KOPT-K1 (cell line): Measurements from ENCODE around the gene ST3GAL3.
A peak's percentile ranks its signal among the peaks of the same experiment; 100 is the strongest.

Experiments
- H3K27ac ChIP-seq: fragments of 200-600 bp; sonication (generic); 2 replicates; pipeline ENCODE4 v1.5.1; 2016; ENCODE audit warnings: antibody characterized with exemption, mild to moderate bottlenecking, low read depth, low read length; ENCODE audit not compliant: poor library complexity, severe bottlenecking
- H3K36me3 ChIP-seq: fragments of 200-600 bp; sonication (generic); 2 replicates; pipeline ENCODE4 v1.5.1; 2017; ENCODE audit warnings: antibody characterized with exemption, mild to moderate bottlenecking, low read length, moderate library complexity; ENCODE audit not compliant: insufficient read depth
- H3K9me3 ChIP-seq: fragments of 200-600 bp; sonication (generic); 2 replicates; pipeline ENCODE4 v1.5.1; 2017; ENCODE audit warnings: antibody characterized with exemption, low read length, mild to moderate bottlenecking; ENCODE audit not compliant: insufficient read depth, poor library complexity, severe bottlenecking

Gene ST3GAL3

DNA sequence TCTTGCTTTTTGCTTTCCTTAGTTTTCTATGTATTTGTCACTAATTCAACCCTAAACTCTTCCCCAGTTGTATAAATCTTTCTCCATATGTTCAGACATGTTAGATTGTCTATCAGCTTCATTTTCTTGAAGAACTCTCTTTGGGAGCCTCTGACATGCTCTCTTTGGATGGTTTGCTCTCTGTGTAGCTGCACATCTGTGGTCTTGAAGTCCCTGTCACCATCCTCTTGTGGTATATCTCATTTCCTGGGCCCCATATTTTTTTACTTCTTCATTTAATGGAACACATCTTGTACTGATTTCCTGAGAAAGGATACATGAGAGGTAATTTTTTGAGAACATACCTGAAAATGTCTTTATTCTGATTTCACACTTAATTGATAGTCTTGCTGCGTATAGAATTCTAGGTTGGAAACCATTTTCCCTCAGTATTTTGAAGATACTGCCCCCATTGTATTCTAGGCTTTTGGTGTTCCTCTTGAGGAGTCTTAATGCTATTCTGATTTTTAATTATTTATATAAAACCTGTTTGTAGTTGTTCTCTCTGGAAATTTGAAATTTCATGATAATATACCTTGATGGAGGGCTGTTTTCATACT lies 72.6 kb downstream of the ST3GAL3 start:
- 0 out of 2 replicates have a peak, but pooled peaks cover 5% of the 10 kb centered on the region for H3K36me3 ChIP-seq
- peaks cover 15% of the 10 kb centered on the region for H3K9me3 ChIP-seq
- peak overlapping the region; percentile 69 for H3K27ac ChIP-seq

DNA sequence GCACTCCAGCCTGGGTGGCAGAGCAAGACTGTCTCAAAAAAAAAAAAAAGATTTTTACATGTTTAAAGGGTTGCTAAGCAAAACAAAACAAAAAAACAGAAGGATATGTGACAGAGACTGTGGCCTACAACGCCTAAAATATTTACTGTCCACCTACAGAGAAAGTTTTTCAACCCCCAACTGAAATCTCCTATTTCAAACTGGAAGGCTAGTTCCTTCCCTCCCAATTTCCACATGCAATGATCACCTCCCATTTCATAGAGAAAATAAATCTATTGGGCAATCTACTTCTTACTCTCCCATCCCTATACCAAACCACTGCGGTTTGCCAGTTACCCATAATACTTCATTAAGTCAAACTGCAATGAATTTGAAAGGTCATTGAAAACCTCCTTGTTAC lies 74.2 kb downstream of the ST3GAL3 start:
- peaks cover 15% of the 10 kb centered on the region for H3K9me3 ChIP-seq
- no peaks in the 10 kb centered on the region for H3K36me3 ChIP-seq
- no peak overlapping the region for H3K27ac ChIP-seq

DNA sequence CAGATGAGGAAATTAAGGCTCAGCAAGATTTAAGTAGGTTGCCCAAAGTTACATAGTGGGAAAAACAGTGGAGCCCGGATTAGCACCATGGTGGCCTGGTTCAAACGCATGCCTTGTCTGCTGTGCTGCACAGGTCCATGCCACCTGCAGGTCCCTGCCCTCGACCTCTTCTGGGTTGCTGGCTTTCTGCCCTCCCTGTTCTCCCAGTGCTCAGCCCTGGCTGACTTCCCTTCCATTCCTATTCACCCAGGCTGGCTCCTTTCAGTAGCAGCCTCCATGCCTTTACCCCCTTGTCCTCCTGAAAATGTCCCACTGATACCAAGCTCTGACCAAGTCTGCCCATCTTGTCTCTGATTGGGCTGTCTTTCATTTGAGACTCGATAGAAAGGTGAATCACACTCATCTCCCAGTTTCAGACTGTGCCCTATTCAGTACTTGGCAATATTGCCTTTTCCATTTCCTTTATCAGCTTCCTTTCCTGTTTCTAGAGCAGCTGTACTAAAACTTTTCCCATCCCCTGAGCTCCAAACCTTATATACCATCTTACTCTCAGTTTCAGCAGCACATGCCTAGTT lies 75.8 kb downstream of the ST3GAL3 start:
- Histone ChIP-seq H3K36me3 (no peaks in the 10 kb centered on the region), H3K27ac (peak overlapping the region; percentile 0), H3K9me3 (peaks cover 15% of the 10 kb centered on the region)

DNA sequence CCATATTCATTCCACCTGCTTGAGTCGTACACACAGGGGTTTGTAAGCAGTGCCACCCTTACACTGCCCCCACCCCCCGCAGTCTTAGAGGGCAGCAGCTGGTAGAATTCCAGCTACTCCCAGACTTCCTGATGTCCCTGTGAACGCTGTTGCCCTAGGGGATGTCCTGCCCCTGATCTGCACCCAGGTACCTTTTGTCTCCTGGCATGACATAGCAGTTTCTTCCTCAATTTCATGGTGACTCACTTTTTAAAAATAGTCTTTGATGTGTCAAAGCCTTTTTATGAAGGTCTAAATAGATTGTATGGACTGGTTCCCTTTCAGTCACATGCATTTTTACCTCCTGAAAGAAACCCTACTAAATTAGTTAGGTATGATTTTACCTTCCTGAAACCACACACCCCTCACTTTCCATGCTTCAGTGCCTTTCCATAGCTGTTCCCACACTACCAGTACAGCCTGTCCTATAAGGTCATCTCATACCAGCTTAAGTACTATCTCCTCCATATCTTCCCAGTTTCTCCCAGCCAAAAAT lies 76.4 kb downstream of the ST3GAL3 start:
- peaks cover 15% of the 10 kb centered on the region for H3K9me3 ChIP-seq
- H3K36me3 ChIP-seq, result no peaks in the 10 kb centered on the region
- peak overlapping the region; percentile 0 for H3K27ac ChIP-seq

DNA sequence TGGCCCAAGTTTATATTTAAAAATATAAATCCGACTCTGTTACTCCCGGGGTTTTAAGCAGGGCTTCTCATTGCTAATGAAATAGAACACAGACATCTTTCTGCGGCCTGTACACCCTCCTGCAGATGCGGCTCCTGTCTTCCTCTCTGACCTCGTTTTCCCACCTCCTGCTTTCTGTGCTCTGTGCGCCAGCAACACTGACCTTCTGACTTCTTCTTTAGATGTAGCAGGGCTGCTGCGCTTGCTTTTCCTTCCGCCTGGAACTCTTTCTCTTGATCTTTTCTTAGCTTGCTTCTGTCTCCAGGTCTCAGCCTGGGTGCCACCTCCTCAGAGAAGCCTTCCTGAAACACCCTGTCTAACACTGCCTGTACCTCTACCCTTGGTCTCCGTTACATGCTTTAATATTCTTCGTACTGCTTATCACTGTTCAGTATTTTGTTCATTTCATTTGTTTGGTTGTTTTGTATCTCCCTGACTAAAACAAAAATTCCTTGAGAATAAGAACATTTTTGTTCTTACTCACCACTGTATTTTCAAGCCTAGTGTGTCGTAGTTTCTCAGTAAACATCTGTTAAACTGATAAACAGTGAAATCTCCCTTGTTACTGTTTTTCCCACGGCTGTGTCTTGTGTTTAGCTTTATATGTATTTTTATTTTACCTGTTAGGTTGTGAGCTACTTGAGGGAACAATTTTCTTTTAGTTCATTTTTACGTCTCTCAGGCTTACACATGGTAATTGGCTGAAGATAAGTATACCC lies 79.0 kb downstream of the ST3GAL3 start:
- H3K36me3 ChIP-seq, result no peaks in the 10 kb centered on the region
- no peak overlapping the region for H3K27ac ChIP-seq
- H3K9me3 ChIP-seq, result no peaks in the 10 kb centered on the region

DNA sequence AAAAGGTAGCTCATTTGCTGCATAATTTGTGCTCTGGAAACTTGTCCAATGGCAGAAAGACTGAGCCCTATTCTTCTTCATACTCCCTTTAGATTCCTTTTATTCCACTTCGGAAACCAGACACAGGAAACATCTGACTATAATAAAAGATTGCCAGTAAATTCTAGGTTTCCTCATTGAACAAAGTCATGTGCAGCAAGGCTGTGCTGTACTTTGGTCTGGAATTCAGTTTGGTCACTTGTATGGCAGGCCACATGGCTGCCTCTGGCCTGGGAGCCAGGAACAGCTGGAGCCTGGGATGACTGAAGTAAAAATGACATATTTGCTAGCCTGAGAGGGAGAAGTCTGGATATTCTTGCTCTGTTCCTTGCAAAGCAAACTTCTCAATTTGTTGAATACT lies 79.6 kb downstream of the ST3GAL3 start:
- H3K9me3 ChIP-seq, result no peaks in the 10 kb centered on the region
- no peak overlapping the region for H3K27ac ChIP-seq
- no peaks in the 10 kb centered on the region for H3K36me3 ChIP-seq

DNA sequence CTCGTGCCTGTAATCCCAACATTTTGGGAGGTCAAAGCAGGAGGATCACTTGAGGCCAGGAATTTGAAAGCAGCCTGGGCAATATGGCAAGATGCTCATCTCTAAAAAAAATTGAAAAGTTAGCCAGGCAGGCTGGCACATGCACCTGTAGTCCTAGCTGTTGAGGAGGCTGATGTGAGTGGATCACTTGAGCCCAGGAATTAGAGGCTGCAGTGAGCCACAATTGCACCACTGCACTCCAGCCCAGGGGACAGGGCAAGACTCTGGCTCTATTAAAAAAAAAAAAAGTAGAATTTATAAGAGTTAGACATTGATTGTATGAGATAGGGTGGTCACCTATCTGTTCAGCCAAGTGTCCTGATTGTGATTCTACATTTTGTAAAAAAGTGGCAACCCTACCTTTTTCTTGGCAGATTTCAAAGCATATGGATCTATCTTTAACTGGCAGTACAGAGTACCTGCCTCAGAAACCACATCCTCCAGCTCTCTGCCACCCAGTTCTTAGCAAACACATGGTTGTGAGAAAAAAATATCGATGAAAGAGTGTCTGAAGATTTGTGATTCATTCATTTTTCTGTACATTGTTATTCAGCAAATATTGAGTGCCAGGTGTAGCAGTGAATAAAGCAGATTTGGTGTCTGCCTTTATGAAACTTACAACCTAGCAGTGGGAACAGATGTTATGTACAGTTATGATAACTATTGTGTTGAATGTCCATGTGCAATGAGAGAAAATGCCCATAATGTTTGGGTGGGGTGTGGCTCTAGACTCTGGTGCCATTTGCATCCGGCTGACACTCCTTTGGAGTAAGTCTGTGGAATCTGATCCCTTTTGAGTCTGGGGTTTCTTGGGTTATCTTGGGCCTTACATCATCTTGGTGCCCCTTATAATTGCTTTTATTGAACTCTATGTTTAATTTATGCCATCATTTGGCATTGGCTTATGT lies 82.5 kb downstream of the ST3GAL3 start:
- H3K36me3 ChIP-seq, result no peaks in the 10 kb centered on the region
- peak overlapping the region; percentile 40 for H3K27ac ChIP-seq
- no peaks in the 10 kb centered on the region for H3K9me3 ChIP-seq

DNA sequence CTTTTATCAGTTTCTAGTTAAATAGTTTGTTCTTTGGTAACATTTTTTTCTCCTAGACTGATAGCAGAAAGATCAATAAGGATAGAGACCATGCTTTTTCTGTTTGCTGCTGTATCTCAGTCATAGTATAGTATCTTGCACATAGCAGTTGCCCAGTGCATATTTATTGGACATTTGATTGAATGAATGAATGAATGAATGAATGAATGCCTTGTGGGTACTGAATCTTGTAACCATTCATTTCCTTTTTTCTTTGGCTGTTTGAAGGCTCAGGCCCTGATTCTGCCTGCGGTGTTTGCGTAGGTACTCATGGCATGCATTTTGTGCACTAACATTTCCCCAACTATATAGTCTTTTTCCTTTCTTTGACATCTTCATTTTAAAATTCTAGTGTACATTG lies 83.9 kb downstream of the ST3GAL3 start:
- Histone ChIP-seq H3K27ac (no peak overlapping the region), H3K36me3 (no peaks in the 10 kb centered on the region; the same call in 1 of the 2 replicates), H3K9me3 (no peaks in the 10 kb centered on the region)

DNA sequence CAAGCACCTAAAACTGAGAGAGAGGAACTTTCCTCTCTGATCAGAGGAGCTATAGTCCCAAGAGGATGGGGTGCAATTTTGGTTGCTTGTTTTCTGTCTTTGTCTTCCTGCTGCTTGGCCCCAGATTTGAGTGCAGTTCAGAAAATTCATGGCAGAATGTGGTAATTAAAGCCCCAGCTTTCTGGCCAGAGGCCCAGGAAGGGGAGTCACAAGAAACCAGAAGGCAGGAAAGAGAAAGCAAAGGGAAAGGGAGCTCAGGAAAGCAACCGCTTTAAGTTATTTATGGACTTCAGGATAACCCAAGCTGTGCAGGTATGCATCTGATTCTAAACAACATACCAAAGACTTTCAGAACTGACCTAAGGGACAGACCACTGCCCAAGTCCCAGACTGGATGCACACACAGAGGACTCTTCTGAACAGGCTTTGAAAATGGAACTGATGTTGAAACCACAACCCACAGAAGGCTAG lies 88.8 kb downstream of the ST3GAL3 start:
- no peaks in the 10 kb centered on the region for H3K9me3 ChIP-seq
- H3K36me3 ChIP-seq, result no peaks in the 10 kb centered on the region; the same call in 1 of the 2 replicates
- H3K27ac ChIP-seq, result no peak overlapping the region

DNA sequence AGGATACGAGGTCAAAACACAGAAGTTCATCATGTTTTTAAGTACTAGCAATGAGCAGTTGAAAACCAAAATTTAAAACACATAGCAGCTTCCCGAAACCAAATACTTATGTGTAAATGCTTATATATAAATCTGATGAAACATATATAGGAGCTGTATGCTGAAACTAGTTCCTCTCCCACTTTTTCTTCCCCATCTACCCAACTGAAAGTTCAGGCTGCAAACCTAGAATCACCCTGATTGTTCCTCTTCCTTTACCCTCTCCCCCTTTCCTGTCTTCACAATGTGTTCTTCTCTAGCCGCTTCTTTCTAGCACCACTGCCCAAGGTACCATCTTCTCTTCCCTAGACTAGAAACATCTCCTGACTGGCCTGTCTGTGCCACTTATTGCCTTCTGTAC lies 90.6 kb downstream of the ST3GAL3 start:
- no peak overlapping the region for H3K27ac ChIP-seq
- H3K9me3 ChIP-seq, result no peaks in the 10 kb centered on the region
- peaks cover 5% of the 10 kb centered on the region; the same call in 1 of the 2 replicates for H3K36me3 ChIP-seq

DNA sequence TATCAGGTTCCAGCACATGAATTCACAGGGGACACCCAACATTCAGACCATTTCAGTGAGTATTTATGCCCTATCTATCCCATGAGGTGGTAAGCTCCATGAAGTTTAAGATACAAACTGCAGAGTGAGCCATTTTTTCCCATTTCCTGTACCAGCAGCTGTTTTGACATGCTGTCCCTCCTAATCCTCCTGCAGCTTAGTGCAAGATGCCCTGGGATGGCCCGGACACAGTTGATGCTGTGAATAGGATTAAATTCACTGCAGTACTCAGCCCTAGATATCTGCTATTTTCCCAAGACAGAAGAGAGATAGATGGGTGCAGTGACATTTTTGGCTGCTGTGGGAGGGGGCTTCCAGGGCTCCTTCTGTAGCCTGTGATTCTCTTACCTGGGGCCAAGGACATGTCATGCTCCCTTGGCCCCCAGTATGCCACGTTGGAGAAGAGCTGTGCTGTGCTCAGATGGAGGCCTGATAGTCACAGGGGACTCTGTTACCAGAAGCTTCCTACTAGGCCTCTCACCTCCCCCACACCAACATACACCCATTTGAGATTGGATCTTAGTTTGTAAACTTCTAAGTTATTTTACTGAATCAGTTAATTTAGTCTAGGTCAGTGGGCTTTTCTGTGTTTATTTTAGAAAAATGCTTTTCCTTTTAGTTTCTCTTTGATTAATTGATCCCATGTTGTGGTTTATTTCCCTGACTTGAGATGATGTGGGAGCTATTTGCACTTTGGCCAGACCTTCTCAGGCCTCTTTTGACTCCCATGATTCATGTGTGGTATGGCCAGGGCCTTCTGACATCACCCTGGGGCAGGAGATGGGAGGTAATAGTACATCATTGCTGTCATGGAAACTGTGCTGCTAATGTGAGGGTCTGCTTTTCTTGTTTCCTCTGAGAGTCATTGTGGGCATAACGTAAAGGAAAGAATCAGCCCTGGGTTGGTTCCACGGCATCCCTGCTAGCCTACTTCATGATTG lies 92.6 kb downstream of the ST3GAL3 start:
- H3K9me3 ChIP-seq, result no peaks in the 10 kb centered on the region
- peaks cover 5% of the 10 kb centered on the region; the same call in 1 of the 2 replicates for H3K36me3 ChIP-seq
- no peak overlapping the region for H3K27ac ChIP-seq

DNA sequence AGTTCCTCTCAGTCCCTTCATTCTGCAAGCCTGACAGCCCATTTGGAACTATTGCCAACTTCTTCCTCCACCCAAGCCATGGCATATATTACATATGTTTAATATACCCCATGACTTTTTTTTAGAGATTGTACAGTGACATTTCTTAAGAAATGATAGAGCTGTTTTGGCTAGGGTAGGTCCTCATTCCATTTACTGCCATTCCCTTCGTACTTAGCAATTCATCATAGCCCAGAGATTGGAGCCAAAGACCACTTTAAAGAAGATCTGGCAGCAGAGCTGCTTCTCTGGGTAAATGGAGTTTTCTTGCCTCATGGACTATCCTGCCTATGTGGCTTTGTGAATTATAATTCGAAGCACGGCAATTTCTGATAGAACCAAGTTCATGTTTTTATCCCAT lies 93.4 kb downstream of the ST3GAL3 start:
- H3K9me3 ChIP-seq, result no peaks in the 10 kb centered on the region
- H3K27ac ChIP-seq, result no peak overlapping the region
- peaks cover 5% of the 10 kb centered on the region; the same call in 1 of the 2 replicates for H3K36me3 ChIP-seq

DNA sequence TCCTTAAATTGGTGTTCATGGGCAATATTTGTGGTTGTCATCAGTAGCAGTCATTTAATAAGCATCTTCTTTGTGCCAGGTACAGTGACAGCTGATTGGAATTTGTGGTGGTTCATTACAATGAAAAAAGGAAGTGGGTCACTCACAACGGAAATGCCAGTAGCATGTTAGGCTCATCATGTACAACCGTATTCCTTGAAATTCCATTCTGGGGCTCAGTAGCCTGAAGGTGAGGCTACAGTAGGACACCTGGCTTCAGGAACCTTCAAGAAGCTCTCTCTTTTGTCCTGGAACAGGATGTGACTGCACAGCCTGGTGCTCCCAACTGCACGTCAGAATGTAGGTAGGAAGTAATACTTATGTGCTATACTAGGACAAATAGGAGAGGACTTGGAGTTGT lies 93.9 kb downstream of the ST3GAL3 start:
- Histone ChIP-seq H3K9me3 (no peaks in the 10 kb centered on the region), H3K36me3 (peaks cover 5% of the 10 kb centered on the region; the same call in 1 of the 2 replicates), H3K27ac (no peak overlapping the region)
